Activated CD8-positive, alpha-beta memory T cell treated with anti-CD3 and anti-CD28 coated beads for 36 hours (primary cell): ENCODE measurements around the gene NAPA. TPM values are rescaled to one million over a fixed set of nuclear protein-coding genes. Genes with fewer than 3 reads are reported as not detected.

ENCODE experiments used
- CTCF ChIA-PET: fragments of 350-600 bp; sonication (Branson Sonifier 250); formaldehyde crosslinking; loops from one replicate; lab custom pipeline; 2021; ENCODE audit warnings: antibody characterized with exemption; lab: Charles Lee
- POLR2A ChIA-PET: fragments of 350-600 bp; sonication (Branson Sonifier 250); formaldehyde crosslinking; loops from one replicate; lab custom pipeline; 2021; ENCODE audit warnings: antibody characterized with exemption; lab: Charles Lee
- total RNA-seq, 2 experiments: library from RNA; stranded (reverse); gene quantifications; one replicate each; pipeline ENCODE4 v1.2.3, GENCODE V29; 2021

The NAPA gene
- total RNA-seq, 2 experiments from 2014 or later, result 59.0 to 68.5 TPM

DNA sequence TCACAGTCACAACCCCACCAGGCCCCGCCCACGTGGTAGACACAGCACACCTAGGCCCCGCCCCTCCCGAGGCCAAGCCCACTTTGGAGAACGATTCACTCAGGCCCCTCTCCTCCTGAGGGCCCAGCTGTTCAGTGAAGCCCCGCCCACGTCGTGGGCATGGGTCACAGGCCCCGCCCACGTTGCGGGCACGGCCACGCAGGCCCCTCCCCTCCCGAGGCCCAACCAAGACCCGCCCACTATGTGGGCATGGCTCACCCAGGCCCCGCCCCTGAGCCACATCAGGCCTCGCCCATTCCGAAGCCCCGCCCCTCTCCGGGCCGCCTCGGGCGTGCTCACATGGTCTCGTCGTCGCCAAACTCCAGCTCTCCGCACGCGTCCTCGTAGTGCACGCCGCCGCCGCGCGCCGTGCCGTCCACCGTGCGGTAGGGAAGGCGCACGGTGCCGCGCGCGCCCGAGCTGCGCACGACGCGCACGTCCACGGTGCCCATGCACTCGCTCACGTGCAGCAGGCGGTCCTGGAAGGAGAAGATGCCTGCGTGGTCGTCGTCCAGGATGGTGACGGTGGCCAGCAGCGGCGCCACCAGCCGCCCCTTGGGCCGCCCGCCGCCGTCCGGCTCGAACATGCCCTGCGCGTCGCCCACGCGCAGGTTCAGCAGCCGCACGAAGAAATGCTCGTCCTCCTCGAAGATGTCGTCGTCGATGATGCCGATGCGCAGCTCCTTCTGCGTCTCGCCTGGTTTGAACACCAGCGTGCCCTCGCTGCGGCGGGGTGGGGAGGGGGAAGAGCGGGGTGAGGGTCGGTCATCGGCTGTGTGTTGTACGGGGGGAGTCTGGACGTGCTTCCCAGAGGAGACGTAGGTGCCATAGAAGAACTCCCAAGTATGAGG, 67.1 kb downstream of the NAPA start:
- CTCF ChIA-PET, result interaction anchor here (0.6 to 2.0 kb wide), 4 partner anchors 11 to 136 kb away, joined by 3 to 16 read pairs (median 4); no protein-coding TSS in a partner anchor
- POLR2A ChIA-PET, result no interaction called here

DNA sequence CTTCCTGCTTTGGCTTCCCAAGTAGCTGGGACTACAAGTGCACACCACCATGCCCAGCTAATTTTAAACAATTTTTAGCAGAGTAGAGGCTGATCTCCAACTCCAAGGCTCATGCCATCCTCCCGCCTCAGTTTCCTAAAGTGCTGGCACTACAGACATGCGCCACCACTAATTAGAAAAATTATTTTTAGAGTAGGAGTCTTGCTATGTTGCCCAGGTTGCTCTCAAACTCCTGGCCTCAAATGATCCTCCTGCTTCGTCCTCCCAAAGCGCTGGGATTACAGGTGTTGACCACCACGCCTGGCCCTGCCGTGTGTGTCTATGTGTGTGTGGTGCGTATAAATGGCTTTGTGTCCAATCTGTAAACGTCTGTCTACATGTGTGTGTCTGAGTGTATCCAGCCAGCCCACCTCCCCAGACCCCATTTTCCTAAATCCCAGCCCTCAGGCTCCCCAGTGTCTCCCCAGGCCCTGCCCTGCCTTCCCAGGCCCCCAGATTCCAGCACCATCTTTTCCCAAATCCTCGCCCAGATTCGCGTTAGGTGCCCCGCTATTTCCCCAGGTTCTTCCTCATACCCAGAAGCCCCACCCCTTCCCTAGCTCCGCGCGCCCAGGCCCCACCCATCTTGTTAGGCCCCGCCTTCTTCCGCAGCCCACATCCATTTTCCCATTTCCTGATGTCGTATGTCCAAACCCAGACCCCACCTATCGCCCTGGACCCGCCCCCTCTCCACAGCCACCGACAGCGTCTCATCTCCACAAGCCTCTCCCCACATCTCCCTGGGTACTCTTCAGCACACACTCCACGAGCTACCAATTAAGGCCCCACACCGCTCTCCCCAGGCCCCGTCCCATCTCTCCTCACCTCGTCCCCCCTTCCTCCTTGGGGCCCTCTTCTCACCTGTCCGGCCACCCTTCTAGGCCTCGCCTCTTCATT, 68.1 kb downstream of the NAPA start:
- ChIA-PET CTCF (interaction anchor here (0.6 to 2.0 kb wide), 4 partner anchors 10 to 515 kb away, joined by 3 to 16 read pairs (median 4); no protein-coding TSS in a partner anchor), POLR2A (interaction anchor here (0.5 kb wide), 1 partner anchor 98 kb away, joined by 4 read pairs; the partner anchor contains the start of gene DHX34)

DNA sequence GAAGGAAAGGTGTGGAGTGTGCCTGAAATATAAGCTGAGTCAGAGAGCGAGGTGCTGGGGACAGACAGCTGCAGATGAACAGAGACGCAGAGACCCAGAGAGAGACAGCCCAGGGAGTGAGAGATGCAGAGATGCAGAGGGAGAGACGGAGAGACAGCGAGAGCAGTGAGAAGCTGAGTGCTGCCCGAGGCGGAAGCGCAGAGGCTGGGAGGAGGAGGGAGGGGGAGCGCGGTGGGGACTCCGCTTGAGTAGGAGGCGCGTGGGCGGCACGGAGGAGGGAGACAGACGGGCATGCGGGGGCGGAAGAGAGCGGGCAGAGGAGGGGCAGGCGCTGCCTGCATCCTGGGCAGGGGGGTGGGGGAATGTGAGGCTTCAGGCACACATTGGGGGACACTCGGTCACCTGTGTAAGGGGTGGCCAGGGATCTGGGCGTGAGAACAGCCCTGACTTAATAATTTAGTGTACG, 68.9 kb downstream of the NAPA start:
- ChIA-PET CTCF (interaction anchor here (0.6 to 2.0 kb wide), 3 partner anchors 9 to 515 kb away, joined by 3 to 16 read pairs (median 5); no protein-coding TSS in a partner anchor), POLR2A (interaction anchor here (0.6 kb wide), 1 partner anchor 115 kb away, joined by 6 read pairs; no protein-coding TSS in a partner anchor)

DNA sequence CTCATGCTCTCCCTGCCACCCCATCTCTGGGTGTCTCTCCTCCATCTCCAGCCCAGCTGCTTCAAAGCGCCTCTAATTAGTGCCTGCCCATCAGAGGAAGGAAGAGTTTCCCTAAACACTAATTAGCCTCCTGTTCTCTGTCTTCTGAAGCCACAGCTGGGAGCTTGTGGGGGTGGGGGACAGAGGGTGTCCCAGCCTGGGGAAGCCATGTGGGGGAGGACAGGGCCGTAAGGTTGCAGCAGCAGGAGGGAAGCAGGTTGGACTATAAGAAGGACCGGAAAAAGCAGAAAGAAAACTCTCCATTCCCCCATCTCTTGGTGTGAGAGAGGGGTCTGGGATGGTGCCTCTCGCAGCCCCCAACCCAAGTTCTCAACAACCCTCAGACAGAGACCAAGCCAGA, 69.3 kb downstream of the NAPA start:
- ChIA-PET POLR2A (interaction anchor here (0.6 kb wide), 1 partner anchor 115 kb away, joined by 6 read pairs; no protein-coding TSS in a partner anchor), CTCF (interaction anchor here (1.0 kb wide), 1 partner anchor 9 kb away, joined by 3 read pairs; no protein-coding TSS in a partner anchor)

DNA sequence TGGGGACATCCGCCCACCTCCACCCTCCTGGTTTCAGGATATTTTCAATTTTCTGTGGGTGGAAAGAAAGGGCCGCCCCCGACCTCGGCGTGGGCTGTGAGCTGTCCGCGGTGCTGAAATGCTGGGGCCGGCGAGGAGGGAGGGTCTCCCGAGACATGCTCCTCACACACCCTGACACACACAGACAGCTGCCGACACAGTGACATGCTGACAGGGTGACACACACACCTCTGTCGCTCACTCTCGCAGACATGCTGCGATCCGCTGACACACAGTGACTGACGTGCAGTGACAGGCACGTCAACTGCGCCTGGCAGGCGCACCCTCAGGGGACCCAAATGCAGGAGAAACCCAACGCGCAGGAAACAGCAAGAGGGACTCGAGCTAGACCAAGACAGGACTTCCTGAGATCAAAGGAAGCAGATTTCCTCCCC, 70.5 kb downstream of the NAPA start:
- CTCF ChIA-PET, result interaction anchor here (0.6 to 1.0 kb wide), 2 partner anchors 8 to 1226 kb away, joined by 3 read pairs; no protein-coding TSS in a partner anchor
- POLR2A ChIA-PET, result no interaction called here

DNA sequence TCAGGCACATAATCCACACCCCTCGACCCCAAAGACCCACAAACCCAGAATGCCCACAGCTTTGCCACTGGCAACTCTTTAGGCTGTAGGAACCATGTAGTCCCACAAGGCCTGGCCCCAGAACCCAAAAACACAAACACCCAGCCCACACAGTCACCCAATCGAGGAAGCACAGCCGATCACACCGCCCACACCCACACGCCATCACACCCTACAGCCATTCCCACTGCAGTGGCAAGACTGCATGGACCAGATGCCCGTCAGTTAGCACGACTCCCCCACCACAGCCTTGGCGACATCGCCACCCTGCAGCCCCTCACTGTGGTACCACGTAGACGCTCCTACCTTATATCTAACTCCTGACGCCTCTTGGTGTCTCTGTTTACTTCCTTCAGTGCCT, 71.5 kb downstream of the NAPA start:
- ChIA-PET CTCF (interaction anchor here (1.5 kb wide), 1 partner anchor 269 kb away, joined by 4 read pairs; no protein-coding TSS in a partner anchor), POLR2A (no interaction called here)

DNA sequence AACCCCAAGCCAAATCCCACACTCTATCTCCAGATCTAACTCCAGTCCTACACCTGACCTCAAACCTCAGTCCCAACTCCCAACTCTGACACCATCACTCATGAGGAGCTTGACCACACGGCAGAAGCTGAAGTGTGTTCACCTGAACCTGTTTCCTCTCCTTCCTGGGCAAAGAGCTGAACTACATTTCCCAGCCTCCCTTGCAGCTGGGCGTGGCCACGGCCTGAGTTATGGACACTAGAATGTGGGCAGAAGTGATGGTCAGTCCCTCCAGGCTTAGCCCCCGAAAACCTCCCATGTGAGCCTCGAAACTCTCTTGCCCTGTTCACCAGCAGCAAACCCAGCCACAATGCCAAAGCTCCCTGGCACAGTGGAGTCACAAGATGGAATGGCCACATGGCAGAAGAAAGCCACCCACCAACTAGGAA, 76.1 kb downstream of the NAPA start:
- CTCF ChIA-PET, result interaction anchor here (0.9 to 7.3 kb wide), 5 partner anchors 11 to 268 kb away, joined by 3 to 70 read pairs (median 4); partner anchors contain the start of gene NAPA
- POLR2A ChIA-PET, result no interaction called here

Other genes starting within 250 kb of the NAPA start
- 1 to 10 TPM; 7.6 to 8.2 TPM for gene INAFM1, start 240.2 kb downstream of the NAPA start, total RNA-seq
- gene C5AR1, start 205.2 kb downstream of the NAPA start, total RNA-seq, result under 1 TPM; 0.86 to 0.99 TPM
- gene C5AR2, start 182.9 kb downstream of the NAPA start, total RNA-seq, result not detected
- 10 to 100 TPM; 22.3 to 23.3 TPM for gene DHX34, start 165.7 kb downstream of the NAPA start, total RNA-seq
- not detected for gene MEIS3, start 95.5 kb downstream of the NAPA start, total RNA-seq
- gene SLC8A2, start 43.2 kb downstream of the NAPA start, total RNA-seq, result not detected
- 10 to 100 TPM in 1 of 2 experiments, 1 to 10 TPM in 1; 9.5 to 10.4 TPM for gene KPTN, start 30.8 kb downstream of the NAPA start, total RNA-seq
- gene ZNF541, start 58.1 kb upstream of the NAPA start, total RNA-seq, result not detected
- gene BICRA, start 94.1 kb upstream of the NAPA start, total RNA-seq, result 10 to 100 TPM in 1 of 2 experiments, 1 to 10 TPM in 1; 9.3 to 10.9 TPM
- gene EHD2, start 198.4 kb upstream of the NAPA start, total RNA-seq, result under 1 TPM; 0.10 to 0.17 TPM
- 100 to 1,000 TPM; 201 to 204 TPM for gene NOP53, start 230.5 kb upstream of the NAPA start, total RNA-seq